ENCODE data around the gene PRAMEF25.
"Not testable (repeated sequence)": the region's sequence is repeated elsewhere in the genome, so short reads cannot be mapped to it uniquely, and the experiment has no call there.

PRAMEF25 gene
- 0 reads per million in 9 experiments for total RNA-seq

DNA sequence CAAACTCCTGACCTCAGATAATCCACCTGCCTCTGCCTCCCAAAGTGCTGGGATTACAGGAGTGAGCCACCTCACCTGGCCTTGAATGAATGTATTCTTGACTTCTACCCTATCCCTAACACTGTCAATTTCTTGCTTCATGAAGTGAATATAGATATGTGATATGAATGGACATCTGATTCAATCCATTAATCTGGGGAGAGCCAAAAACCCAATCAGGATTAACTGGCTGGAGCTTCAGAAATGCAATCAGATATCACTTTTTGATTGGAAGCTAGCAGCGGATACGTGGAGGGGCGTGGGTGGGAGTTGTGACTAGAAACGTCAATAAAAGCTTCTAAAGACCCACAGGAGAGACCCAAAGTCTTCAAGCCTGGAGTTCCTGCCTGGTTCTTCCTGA, at the start of gene PRAMEF25:
TSS of gene PRAMEF25 (plus strand) at position 301 of the 400 bp plus-strand sequence. CDS start 2,920 bp downstream, outside the sequence.
- not testable (repeated sequence) for H3K4me1 Mint-ChIP-seq (ENCODE audit: low read depth in 2 of 2); H3K27me3 Mint-ChIP-seq; ATAC-seq (replicated peaks); H3K36me3 Mint-ChIP-seq (ENCODE audit: insufficient read depth); H3K27ac Mint-ChIP-seq; DNase-seq; H3K4me3 Mint-ChIP-seq; H3K9me3 Mint-ChIP-seq

- DNase-seq; H3K4me3 Mint-ChIP-seq; ATAC-seq (replicated peaks); H3K4me1 Mint-ChIP-seq (ENCODE audit: low read depth in 2 of 2); H3K9me3 Mint-ChIP-seq; H3K36me3 Mint-ChIP-seq (ENCODE audit: insufficient read depth); H3K27me3 Mint-ChIP-seq; H3K27ac Mint-ChIP-seq: not testable (repeated sequence)
Observed at GRCh38 chr1:13056475-13056874, 14.1 kb upstream of the PRAMEF25 start, which contains the start of gene PRAMEF27. Gene PRAMEF27 (minus strand): TSS chr1:13056575. CDS start chr1:13053659, 2,916 bp downstream.

DNA sequence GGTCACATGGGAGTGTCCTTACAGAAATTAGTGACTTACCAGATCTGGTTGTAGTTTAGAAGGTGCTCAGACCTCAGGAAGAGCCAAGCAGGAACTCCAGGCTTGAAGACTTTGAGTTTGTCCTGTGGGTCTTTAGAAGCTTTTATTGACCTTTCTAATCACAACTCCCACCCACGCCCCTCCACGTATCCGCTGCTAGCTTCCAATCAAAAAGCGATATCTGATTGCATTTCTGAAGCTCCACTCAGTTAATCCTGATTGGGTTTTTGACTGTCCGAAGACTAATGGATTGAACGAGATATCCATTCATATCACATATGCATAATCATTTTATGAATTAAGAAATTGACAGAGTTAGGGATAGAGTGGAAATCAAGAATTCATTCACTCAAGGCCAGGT, 46.2 kb downstream of the PRAMEF25 start, which contains the start of gene HNRNPCL2:
TSS of gene HNRNPCL2 (minus strand) at position 101 of the 400 bp plus-strand sequence. CDS start 454 bp downstream, outside the sequence.
- DNase-seq; H3K4me1 Mint-ChIP-seq (ENCODE audit: low read depth in 2 of 2); H3K36me3 Mint-ChIP-seq (ENCODE audit: insufficient read depth); H3K4me3 Mint-ChIP-seq; H3K9me3 Mint-ChIP-seq; ATAC-seq (replicated peaks); H3K27ac Mint-ChIP-seq; H3K27me3 Mint-ChIP-seq: not testable (repeated sequence)

Data from effector memory CD8-positive, alpha-beta T cell (primary cell).